HCT116 (cell line): Measurements from ENCODE around the gene EPHX1. TPM values are rescaled to one million over a fixed set of nuclear protein-coding genes. Genes with fewer than 3 reads are reported as not detected.
A peak's percentile ranks its signal among the peaks of the same experiment; 100 is the strongest.

Experiments used
- ATAC-seq: fragments of 200-7000 bp; cut with Tn5 transposase; 2 replicates; pipeline ENCODE4 v1.9.1; 2020; ENCODE audit warnings: mild to moderate bottlenecking, moderate library complexity
- BruUV-seq: library from RNA; stranded (reverse); fragments of 400-500 nt; replicated peaks from 2 replicates; lab custom pipeline; 2021; lab: Mats Ljungman, UMichigan
- CTCF ChIA-PET: fragments of 300-600 bp; sonication (Branson Sonifier 250); formaldehyde crosslinking; loops from one replicate; lab custom pipeline; 2021; ENCODE audit warnings: antibody characterized with exemption; lab: Charles Lee
- POLR2A ChIA-PET: fragments of 300-600, 350-600 bp; sonication (Branson Sonifier 250); formaldehyde crosslinking; loops from one replicate; lab custom pipeline; 2021; ENCODE audit warnings: antibody characterized with exemption; lab: Charles Lee
- RAD21 ChIA-PET, 2 experiments: fragments of 300-600 bp; sonication (Branson Sonifier 250); formaldehyde crosslinking; loops; one replicate each; lab custom pipeline; 2023; ENCODE audit warnings: low total read pairs in 2 of 2; ENCODE audit not compliant: uncharacterized antibody in 2 of 2, unreplicated experiment in 2 of 2, low non-redundant PET in 1 of 2; lab: Charles Lee
- DNase-seq: peaks from one replicate; pipeline ENCODE4 v3.0.0-alpha.2; 2010; ENCODE audit warnings: low read depth, low spot score
- H2AFZ ChIP-seq: fragments of 200-600 bp; shearing (Covaris generic), sonication (generic); 2 replicates; pipeline ENCODE4 v1.6.1; 2017; ENCODE audit warnings: low read depth, mixed run types, mixed read lengths, antibody characterized with exemption, low read length; ENCODE audit not compliant: poor library complexity, severe bottlenecking
- H3K27ac ChIP-seq: 2 replicates; pipeline ENCODE4 v1.5.1; 2012; ENCODE audit warnings: low read depth, low read length
- H3K27me3 ChIP-seq: fragments of 200-600 bp; sonication (generic); 2 replicates; pipeline ENCODE4 v1.6.1; 2016; ENCODE audit warnings: mixed run types, low read length, mixed read lengths; ENCODE audit not compliant: insufficient read depth
- H3K36me3 ChIP-seq, 2 experiments: fragments of 200-500 bp in 1 of 2; fragments of 200-600 bp in 1 of 2; sonication (Bioruptor generic) in 1 of 2; sonication (generic) in 1 of 2; 2 replicates each; pipeline versions ENCODE4 v1.5.1 to v1.6.1; 2014 to 2016; ENCODE audit warnings: low read length in 2 of 2, inconsistent platforms in 1 of 2, mixed read lengths in 1 of 2, mixed run types in 1 of 2; ENCODE audit not compliant: insufficient read depth in 2 of 2, control insufficient read depth in 1 of 2
- H3K4me1 ChIP-seq, 2 experiments: fragments of 200-600 bp in 1 of 2; sonication (generic) in 1 of 2; 2 replicates each; pipeline versions ENCODE4 v1.5.1 to v1.6.1; 2012 to 2017; ENCODE audit warnings: low read length in 2 of 2, inconsistent platforms in 1 of 2, mild to moderate bottlenecking in 1 of 2, mixed read lengths in 1 of 2, mixed run types in 1 of 2, moderate library complexity in 1 of 2; ENCODE audit not compliant: insufficient read depth in 2 of 2, control insufficient read depth in 1 of 2
- H3K4me2 ChIP-seq: fragments of 200-600 bp; sonication (generic); 2 replicates; pipeline ENCODE4 v1.6.1; 2017; ENCODE audit warnings: mixed run types, low read length, mixed read lengths
- H3K4me3 ChIP-seq, 2 experiments: fragments of 200-600 bp in 1 of 2; sonication (generic) in 1 of 2; replicated peaks in 1 of 2; 2 replicates each; pipeline ENCODE4 v1.5.1; 2011 to 2016; ENCODE audit warnings: low read length in 2 of 2, control low read depth in 1 of 2, low read depth in 1 of 2, mild to moderate bottlenecking in 1 of 2, mixed read lengths in 1 of 2, mixed run types in 1 of 2
- H3K79me2 ChIP-seq: fragments of 200-600 bp; sonication (generic); 2 replicates; pipeline ENCODE4 v1.6.1; 2017; ENCODE audit warnings: mild to moderate bottlenecking, mixed run types, low read length, moderate library complexity, mixed read lengths; ENCODE audit not compliant: insufficient read depth
- H3K9ac ChIP-seq: fragments of 200-600 bp; sonication (generic); 2 replicates; pipeline ENCODE4 v1.6.1; 2016; ENCODE audit warnings: low read length, mixed read lengths
- H3K9me2 ChIP-seq: fragments of 200-600 bp; sonication (generic), shearing (Covaris generic); 2 replicates; pipeline ENCODE4 v1.6.1; 2017; ENCODE audit warnings: mixed run types, mild to moderate bottlenecking, moderate library complexity; ENCODE audit not compliant: insufficient read depth
- H3K9me3 ChIP-seq, 2 experiments: fragments of 200-500 bp in 1 of 2; fragments of 200-600 bp in 1 of 2; sonication (Bioruptor generic) in 1 of 2; sonication (generic) in 1 of 2; 2 replicates each; pipeline ENCODE4 v1.6.1; 2014 to 2017; ENCODE audit warnings: low read length in 2 of 2, mixed read lengths in 2 of 2, inconsistent platforms in 1 of 2, low read depth in 1 of 2, mild to moderate bottlenecking in 1 of 2, mixed run types in 1 of 2, moderate library complexity in 1 of 2; ENCODE audit not compliant: control insufficient read depth in 1 of 2, insufficient read depth in 1 of 2
- H4K20me1 ChIP-seq: fragments of 200-600 bp; sonication (generic), shearing (Covaris generic); 2 replicates; pipeline ENCODE4 v1.6.1; 2017; ENCODE audit warnings: mixed run types, mild to moderate bottlenecking, moderate library complexity; ENCODE audit not compliant: insufficient read depth
- EGR1 ChIP-seq: IDR thresholded peaks from 2 replicates; pipeline ENCODE4 v1.6.1; 2012; ENCODE audit warnings: low read depth
- ELF1 ChIP-seq: IDR thresholded peaks from 2 replicates; pipeline ENCODE4 v1.6.1; 2012; ENCODE audit warnings: low read depth, borderline replicate concordance
- EZH2 ChIP-seq: fragments of 200-600 bp; sonication (generic); IDR thresholded peaks from 2 replicates; pipeline ENCODE4 v1.6.1; 2017; ENCODE audit warnings: antibody characterized with exemption, mixed run types
- EZH2phosphoT487 ChIP-seq: fragments of 200-600 bp; IDR thresholded peaks from 2 replicates; pipeline ENCODE4 v1.6.1; 2018; ENCODE audit warnings: antibody characterized with exemption, borderline replicate concordance
- FOSL1 ChIP-seq: IDR thresholded peaks from 2 replicates; pipeline ENCODE4 v1.6.1; 2012; ENCODE audit warnings: low read depth
- JUND ChIP-seq: IDR thresholded peaks from 2 replicates; pipeline ENCODE4 v1.6.1; 2012
- POLR2A ChIP-seq: IDR thresholded peaks from 2 replicates; pipeline ENCODE4 v1.7.0; 2011; ENCODE audit warnings: borderline replicate concordance; ENCODE audit not compliant: insufficient read depth, insufficient read length; ENCODE audit errors: extremely low read depth
- POLR2AphosphoS5 ChIP-seq: IDR thresholded peaks from 2 replicates; pipeline ENCODE4 v1.6.1; 2011; ENCODE audit warnings: mild to moderate bottlenecking, low read depth, low read length, moderate library complexity
- SIN3A ChIP-seq: IDR thresholded peaks from 2 replicates; pipeline ENCODE4 v1.6.1; 2012; ENCODE audit warnings: low read depth
- SP1 ChIP-seq: IDR thresholded peaks from 2 replicates; pipeline ENCODE4 v1.6.1; 2012; ENCODE audit warnings: low read depth
- SRF ChIP-seq: IDR thresholded peaks from 2 replicates; pipeline ENCODE4 v1.6.1; 2012; ENCODE audit warnings: low read depth
- YY1 ChIP-seq: IDR thresholded peaks from 2 replicates; pipeline ENCODE4 v1.6.1; 2011; ENCODE audit warnings: low read length, low read depth, moderate library complexity, mild to moderate bottlenecking; ENCODE audit not compliant: insufficient replicate concordance; ENCODE audit errors: extremely low read depth
- ZNF274 ChIP-seq: fragments of 200-500 bp; sonication (Bioruptor generic); IDR thresholded peaks from 2 replicates; pipeline ENCODE4 v1.6.1; 2014; ENCODE audit warnings: mild to moderate bottlenecking, low read depth, low read length, inconsistent platforms
- intact Hi-C: fragments of 100-400 bp; cut with micrococcal nuclease; formaldehyde crosslinking; loops from 2 replicates; pipeline ENCODE4 v1.10.0; 2022
- total RNA-seq: library from RNA; stranded (reverse); gene quantifications from one replicate; pipeline ENCODE4 v1.2.1, GENCODE V29; 2021; ENCODE audit not compliant: unreplicated experiment
- TF ChIP-seq, protein P1 (sequence below): IDR thresholded peaks from 2 replicates; pipeline ENCODE4 v1.6.1; 2012
- TF ChIP-seq, protein P2 (sequence below): IDR thresholded peaks from 2 replicates; pipeline ENCODE4 v1.6.1; 2011; ENCODE audit warnings: mild to moderate bottlenecking, low read length, moderate library complexity; ENCODE audit not compliant: insufficient replicate concordance; ENCODE audit errors: extremely low read depth
- TF ChIP-seq, protein P3 (sequence below): IDR thresholded peaks from 2 replicates; pipeline ENCODE4 v1.6.1; 2012
- TF ChIP-seq, protein P4 (sequence below), 3 experiments: fragments of 200-600 bp in 1 of 3; sonication (generic) in 1 of 3; IDR thresholded peaks in 2 of 3; conservative IDR thresholded peaks in 1 of 3; 2 replicates each; pipeline ENCODE4 v1.5.1; 2012 to 2017; ENCODE audit warnings: low read depth in 2 of 3, low read length in 2 of 3, antibody characterized with exemption in 1 of 3, borderline replicate concordance in 1 of 3, control low read depth in 1 of 3, mild to moderate bottlenecking in 1 of 3, mixed read lengths in 1 of 3, mixed run types in 1 of 3, moderate library complexity in 1 of 3; ENCODE audit not compliant: insufficient read depth in 1 of 3

Gene EPHX1
- total RNA-seq, 1 experiment from 2014 or later: 44.6 TPM

DNA sequence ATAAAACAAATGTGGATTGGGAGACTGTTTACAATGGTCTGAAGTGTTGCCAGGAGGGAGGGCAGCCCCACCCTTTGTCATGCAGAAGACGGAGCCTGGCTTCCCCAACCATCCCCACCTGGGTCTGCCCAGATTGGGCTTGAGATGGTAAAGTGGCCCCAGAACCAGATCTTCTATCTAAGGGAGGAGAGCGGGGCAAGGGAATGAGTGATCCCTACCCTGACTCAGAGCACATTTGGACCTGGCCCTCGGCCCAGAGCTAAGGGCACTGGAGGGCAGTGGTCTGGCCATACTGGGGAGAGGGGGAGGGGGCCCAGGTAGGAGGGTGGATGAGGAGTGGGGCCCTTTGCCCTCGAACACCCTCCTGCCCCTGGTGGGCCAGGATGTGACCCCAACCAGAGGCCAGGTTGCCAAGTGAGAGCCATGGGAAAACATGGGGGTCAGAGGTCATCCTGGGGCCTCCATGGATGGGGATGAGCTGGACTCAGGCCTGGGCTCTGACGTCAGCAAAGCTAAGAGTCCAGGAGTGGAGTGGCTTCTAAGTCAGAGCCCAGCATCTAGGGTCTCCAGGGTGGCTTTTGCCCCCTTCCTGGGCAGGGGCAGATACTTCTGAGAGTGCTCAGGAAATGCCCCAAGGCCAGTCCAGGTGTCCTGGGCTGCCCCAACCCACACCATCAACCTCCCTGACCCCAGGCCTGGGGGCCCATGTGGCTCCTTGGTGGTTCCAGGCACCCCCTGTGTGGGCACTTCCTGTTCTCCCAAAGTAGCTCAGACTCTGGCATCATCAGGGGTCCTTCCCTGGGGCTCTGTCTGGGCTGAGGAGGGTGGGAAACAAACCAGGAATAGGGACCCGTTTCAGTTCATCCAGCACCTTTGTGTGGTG is 80.7 kb downstream of the EPHX1 start:
- TF ChIP-seq EZH2: no peak
- TF ChIP-seq POLR2AphosphoS5: no peak
- no peak for TF ChIP-seq SRF
- no peak for TF ChIP-seq EZH2phosphoT487
- no peak for TF ChIP-seq ELF1
- TF ChIP-seq YY1: no peak
- no peak for TF ChIP-seq POLR2A
- TF ChIP-seq ZNF274: no peak
- no peak for TF ChIP-seq FOSL1
- TF ChIP-seq, protein P1, sequence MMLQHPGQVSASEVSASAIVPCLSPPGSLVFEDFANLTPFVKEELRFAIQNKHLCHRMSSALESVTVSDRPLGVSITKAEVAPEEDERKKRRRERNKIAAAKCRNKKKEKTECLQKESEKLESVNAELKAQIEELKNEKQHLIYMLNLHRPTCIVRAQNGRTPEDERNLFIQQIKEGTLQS: no peak
- TF ChIP-seq, protein P2, sequence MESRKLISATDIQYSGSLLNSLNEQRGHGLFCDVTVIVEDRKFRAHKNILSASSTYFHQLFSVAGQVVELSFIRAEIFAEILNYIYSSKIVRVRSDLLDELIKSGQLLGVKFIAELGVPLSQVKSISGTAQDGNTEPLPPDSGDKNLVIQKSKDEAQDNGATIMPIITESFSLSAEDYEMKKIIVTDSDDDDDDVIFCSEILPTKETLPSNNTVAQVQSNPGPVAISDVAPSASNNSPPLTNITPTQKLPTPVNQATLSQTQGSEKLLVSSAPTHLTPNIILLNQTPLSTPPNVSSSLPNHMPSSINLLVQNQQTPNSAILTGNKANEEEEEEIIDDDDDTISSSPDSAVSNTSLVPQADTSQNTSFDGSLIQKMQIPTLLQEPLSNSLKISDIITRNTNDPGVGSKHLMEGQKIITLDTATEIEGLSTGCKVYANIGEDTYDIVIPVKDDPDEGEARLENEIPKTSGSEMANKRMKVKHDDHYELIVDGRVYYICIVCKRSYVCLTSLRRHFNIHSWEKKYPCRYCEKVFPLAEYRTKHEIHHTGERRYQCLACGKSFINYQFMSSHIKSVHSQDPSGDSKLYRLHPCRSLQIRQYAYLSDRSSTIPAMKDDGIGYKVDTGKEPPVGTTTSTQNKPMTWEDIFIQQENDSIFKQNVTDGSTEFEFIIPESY: no peak
- TF ChIP-seq SIN3A: no peak
- TF ChIP-seq, protein P3, sequence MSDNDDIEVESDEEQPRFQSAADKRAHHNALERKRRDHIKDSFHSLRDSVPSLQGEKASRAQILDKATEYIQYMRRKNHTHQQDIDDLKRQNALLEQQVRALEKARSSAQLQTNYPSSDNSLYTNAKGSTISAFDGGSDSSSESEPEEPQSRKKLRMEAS: no peak
- TF ChIP-seq, protein P4, sequence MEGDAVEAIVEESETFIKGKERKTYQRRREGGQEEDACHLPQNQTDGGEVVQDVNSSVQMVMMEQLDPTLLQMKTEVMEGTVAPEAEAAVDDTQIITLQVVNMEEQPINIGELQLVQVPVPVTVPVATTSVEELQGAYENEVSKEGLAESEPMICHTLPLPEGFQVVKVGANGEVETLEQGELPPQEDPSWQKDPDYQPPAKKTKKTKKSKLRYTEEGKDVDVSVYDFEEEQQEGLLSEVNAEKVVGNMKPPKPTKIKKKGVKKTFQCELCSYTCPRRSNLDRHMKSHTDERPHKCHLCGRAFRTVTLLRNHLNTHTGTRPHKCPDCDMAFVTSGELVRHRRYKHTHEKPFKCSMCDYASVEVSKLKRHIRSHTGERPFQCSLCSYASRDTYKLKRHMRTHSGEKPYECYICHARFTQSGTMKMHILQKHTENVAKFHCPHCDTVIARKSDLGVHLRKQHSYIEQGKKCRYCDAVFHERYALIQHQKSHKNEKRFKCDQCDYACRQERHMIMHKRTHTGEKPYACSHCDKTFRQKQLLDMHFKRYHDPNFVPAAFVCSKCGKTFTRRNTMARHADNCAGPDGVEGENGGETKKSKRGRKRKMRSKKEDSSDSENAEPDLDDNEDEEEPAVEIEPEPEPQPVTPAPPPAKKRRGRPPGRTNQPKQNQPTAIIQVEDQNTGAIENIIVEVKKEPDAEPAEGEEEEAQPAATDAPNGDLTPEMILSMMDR (IDR thresholded peaks at IDR 0.05 in 2 of 3, conservative IDR thresholded peaks at IDR 0.05 in 1 of 3; ENCODE audit: borderline replicate concordance in 1 of 3, insufficient read depth in 1 of 3, low read depth in 2 of 3, low read length in 2 of 3): no peak
- TF ChIP-seq EGR1: no peak
- TF ChIP-seq JUND: no peak
- no peak for TF ChIP-seq SP1
- POLR2A ChIA-PET: no interaction called here
- ATAC-seq (peak; percentile 23), DNase-seq (no peak)
- Histone ChIP-seq H3K79me2 (no peaks in the 10 kb centered on the region), H3K4me2 (peak overlapping the region; percentile 14; the same call in 1 of the 2 replicates), H3K4me3 (no peak overlapping the region), H3K4me1 (peaks cover 0 to 15% of the 10 kb centered on the region in 2 experiments; a peak in 2 of 4 replicates), H3K27me3 (no peaks in the 10 kb centered on the region), H3K9me2 (no peaks in the 10 kb centered on the region), H3K36me3 (no peaks in the 10 kb centered on the region), H3K27ac (no peak overlapping the region), H3K9ac (no peak overlapping the region), H2AFZ (no peak overlapping the region), H3K9me3 (no peaks in the 10 kb centered on the region), H4K20me1 (no peaks in the 10 kb centered on the region)
- RAD21 ChIA-PET: no interaction called here
- CTCF ChIA-PET: interaction anchor here (0.6 to 1.1 kb wide), 2 partner anchors 86 to 409 kb away, joined by 3 read pairs; no protein-coding TSS in a partner anchor
- no TSS peak for BruUV-seq
- intact Hi-C loops: no loop called here
